HG02981 (cell line): Measurements from ENCODE around the gene PSMA3.
"Not testable (repeated sequence)": the region's sequence is repeated elsewhere in the genome, so short reads cannot be mapped to it uniquely, and the experiment has no call there.

Experiments
- ATAC-seq: cut with Tn5 transposase; IDR thresholded peaks from one replicate; pipeline ENCODE4 v1.9.1; 2021; ENCODE audit warnings: mild to moderate bottlenecking, moderate library complexity; ENCODE audit not compliant: unreplicated experiment

Gene PSMA3

DNA sequence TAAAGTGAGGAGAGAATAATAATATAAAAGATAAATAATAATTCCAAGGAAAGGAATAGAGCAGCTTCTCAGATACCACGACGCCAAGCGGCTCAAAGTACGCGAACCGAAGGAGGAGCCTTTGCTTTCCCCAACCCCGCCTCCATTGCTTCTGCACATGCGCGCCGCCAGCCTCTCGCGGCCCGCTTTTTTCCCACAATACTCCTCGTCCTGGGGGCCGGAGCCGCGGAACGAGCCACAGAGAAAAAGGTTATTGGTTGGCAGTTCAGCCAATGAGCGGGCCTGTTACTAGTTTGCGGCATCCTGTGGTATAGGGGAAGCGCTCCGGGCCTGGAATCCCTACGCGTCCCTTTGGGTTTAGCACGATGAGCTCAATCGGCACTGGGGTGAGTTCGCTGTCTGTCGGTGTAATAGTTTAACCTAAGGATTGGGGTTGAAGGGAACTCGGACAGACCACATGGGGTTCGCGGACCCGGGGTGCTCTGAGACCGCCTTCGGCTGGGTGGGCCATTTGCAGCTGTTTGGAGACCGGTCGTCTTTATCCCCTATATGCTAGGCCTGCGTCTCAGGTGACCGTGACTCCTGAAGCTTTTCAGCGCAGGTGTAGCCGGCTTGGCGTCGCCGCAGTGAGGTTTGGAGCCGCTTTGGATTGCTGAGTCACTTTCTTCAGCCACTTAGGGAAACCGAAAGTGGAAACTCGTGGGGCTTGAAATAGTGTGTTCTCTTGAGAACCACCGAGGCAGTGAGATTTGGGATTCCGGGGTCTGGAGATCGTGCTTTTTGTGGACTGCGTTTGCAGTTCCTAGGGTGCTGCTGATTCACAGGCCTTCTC lies at the start of gene PSMA3:
Gene PSMA3 (plus strand): TSS at position 288 of the 832 bp plus-strand sequence. CDS start 78 bp downstream, at position 366.
- ATAC-seq = peak; percentile 89

DNA sequence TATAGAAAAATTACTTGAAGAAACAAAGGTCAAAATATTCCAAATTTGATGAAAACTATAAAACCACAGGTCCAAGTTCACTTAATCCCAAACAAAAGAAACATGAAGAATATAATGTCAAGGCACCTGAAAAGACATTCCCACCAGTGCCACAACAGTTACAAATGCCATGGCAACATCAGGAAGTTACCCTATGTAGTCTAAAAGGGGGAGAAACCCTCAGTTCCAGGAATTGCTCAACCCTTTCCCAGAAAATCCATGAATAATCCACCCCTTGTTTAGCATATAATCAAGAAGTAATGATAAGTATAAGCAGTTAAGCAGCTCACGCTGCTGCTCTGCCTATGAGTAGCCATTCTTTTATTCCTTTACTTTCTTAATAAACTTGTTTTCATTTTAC lies 48.4 kb upstream of the PSMA3 start:
- ATAC-seq = no peak

DNA sequence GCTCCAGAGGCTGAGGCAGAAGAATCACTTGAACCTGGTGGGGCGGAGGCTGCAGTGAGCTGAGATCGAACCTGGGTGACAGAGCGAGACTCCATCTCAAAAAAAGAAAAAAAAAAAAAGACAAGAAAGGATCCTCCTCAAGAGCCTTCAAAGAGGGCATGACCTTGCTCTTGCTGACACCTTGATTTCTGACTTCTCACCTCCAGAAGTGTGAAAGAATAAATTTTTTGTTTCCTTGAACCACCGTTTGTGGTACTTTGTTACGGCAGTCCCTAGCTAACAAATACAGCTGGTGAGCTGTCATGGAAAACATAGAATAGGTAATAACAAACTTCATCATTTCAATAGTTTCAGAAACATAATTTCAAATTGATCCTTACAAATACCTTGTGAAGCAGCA lies 46.6 kb upstream of the PSMA3 start:
- ATAC-seq = no peak

DNA sequence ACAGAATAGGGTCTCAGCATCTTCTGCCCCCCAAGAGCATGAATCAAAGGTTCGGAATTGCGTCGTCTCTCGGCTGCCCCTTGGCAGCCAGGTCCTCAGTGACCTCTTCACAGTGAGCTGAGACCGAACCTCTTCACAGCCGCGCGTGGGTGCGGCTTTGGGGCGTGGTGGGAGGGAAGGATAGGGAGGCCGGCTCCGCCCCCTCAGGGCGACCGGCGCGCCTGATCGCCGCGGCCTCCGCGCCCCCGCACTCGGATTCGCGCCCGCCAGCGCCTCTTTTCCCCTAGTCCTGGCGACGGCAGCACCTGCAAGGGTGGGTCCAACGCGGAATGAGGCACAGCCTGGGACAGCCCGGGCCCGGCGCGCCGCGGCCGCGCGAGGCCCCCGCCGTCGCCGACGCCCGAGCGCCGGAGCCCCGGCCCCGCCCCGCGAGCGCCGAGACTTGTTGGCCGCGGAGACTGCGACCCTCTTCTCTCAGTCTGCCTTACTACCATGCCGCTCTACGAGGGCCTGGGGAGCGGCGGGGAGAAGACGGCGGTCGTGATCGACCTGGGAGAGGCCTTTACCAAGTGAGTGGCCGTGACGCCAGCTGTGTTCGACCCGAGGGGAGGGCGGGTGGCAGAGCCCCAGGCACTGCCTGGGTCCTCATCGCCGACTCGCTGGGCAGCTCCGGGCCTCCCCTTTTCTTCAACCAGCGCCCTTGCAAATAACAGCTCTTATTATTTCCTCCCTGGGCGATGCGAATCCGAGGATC lies 44.7 kb upstream of the PSMA3 start, which contains the start of gene ACTR10:
Gene ACTR10 (plus strand): TSS at position 424 of the 754 bp plus-strand sequence. CDS start 69 bp downstream, at position 493.
- ATAC-seq = peak; percentile 88

DNA sequence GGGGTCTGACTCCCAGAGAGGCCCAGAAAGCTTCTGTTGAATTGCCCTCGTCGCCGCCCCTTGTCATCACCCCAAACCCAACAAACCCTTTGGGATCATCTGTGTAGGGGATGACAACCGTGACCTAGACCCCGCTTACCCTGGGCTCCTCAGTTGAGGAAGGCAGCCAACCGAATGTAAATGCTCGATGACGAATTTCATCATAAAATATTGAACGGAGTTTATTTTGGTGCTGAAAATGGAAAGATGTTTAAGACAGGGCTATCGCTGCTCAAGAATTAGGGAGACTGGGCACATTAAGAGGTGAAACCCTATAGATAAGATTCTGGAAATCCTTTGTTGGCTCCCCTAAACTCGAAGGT lies 44.2 kb upstream of the PSMA3 start:
- no peak for ATAC-seq

DNA sequence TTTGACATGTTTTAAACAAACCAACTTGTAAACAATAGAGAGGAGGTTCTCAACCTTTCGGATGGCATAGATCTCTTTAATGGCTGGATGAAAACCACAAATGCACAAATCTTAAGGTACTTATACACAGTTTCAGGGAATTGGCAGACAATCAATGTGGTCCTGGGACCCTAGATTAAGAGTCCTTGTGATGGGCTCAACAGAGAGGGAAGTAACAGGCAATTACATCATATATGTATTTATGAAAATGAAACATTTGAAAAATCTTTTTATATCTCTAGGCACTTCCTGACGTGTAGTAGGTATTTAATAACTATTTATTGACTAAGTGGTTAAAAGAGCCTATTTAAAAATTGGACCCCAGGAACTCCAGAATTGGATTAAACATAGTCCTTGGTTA lies 43.8 kb upstream of the PSMA3 start:
- ATAC-seq = no peak

DNA sequence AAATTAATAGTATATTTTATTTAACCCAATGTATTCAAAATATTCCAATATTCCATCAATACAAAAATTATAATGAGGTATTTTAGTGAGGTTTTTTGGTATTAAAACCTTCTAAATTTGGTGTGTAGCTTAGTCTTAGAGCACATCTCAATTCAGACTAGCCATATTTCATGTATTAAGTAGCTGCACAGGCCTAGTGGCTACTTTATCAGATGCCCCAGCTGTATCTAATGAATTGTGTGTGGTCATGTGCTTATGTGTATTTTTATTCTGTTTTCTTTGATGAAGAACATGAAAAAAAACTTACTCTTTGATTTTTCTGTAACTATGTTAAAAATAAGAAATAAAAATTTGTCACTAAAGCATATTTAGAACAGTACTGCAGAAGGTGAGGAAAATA lies 31.5 kb upstream of the PSMA3 start:
- ATAC-seq = no peak

DNA sequence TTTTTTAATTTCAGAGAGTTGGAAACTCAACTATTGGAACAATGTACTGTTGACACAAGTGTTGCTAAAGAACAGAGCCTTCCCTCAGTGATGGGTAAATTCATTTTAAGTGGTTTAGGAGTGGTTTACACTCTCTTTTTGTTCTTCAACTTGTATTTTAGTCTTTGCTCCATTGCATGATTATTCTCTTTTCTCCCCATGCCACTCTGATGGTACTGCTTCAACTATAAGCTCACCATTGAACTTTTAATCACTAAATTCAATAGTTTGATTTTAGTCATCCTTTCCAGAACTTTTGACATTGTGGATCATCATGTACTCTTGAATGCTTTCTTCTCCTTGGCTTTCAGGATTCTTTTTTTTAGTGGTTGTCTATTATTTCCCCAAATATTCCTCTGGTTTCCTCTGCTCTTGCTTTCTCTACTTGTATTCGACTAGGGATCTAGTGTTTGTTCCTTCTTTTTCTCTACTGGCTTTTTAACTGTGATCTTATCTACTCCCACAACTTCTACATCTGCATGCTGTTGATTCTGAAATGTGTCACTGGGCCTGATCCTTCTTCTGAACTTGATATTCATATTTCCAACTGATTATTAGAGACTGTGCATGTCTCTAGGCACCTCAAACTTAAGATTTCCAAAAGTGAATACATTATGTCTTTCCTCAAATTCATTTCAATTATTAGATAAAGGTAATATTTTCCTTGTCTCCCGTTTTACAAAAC lies 29.3 kb upstream of the PSMA3 start:
- ATAC-seq = no peak

DNA sequence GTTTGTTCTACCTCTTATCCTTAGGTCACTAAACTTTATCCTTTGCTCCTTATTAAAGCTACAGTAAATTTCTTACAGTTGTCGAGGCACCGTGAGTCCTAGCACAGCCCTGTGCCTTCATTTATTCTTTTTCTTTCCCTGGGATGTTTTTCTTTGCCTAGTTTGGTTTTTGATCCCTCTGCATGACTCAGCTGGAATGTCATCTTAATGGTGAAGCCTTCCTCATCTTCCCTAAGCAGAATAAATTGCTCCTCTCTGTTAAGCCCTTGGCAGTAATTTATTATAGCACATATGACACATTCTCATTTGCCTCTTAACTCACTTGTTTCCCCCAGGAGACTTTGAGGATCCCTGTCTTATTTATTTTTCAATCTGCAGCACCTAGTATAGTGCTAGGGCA lies 28.1 kb upstream of the PSMA3 start:
- no peak for ATAC-seq

DNA sequence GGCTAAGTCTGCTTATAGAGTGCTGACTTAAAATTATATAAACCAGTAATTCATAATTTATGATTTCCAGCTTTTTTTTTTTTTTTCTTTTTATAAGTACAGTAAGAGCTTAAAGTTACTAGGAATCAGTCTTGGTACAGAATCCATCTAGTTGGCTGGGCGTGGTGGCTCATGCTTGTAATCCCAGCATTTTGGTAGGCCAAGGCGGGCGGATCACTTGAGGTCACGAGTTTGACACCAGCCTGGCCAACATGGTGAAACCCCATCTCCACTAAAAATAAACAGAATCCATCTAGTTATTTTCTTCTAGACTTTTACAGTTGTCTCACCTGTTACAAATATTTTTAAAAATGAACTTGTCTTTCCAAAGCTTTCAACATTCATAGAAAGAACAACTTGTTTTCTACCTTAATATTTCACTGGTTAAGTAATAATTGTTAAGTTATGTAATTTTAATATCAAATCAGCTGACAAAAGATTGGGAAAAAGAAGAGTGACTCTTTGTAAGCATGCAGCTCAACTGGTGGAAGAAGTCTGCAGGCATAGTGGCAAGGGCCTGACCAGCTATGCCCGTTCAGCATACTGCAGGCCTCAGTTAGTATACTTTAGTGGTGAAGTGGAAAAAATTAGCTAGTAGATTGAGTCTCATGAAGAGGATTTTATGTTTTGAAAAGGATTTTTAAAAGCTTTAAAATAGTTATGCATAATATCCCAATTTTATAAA lies 17.4 kb upstream of the PSMA3 start:
- ATAC-seq = no peak

DNA sequence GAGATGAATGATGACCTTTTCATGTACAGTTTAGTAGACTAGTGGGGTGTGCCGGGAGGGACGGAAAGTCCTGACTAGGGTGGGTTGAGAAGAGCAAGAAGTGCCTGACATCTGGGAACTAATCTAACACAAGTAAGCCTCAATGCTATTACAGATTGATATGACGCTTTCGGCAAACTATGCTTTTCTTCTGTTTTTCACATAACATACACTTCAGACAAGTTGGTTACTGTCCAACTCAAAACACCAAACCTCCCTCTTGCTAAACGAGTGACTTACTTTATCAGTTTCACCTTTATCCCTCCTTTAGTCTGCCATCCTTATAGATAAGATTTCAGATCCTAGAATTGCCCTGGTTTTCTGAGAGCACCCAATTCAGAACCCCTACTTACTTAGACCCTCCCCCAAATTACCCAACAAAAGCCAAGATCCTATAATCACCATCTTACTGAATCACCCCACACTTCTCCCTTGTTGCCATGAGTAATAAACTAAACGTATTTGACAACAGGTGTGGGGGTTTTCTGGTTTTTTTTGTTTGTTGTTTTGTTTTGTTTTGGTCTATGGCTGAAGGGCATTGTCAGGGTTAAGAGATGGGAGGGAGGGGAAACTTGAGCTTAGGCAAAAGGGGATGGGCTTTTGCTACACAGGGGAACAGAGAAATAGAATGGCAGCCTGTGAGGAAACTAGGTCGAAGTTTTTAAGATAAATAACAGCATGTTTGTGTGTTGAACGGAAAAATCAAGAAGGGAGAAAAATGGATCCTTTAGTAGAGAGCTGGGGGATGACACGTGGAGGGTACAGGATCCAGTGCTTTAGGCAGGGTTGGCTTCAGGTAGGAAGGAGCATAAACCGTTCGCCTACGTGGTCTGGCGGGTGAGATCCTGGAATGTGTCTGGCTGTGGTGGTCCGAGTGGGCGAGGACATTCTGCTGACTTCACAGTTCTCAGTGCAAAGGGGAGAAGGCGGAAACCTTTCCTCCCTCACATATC lies 6.1 kb upstream of the PSMA3 start:
- no peak for ATAC-seq

DNA sequence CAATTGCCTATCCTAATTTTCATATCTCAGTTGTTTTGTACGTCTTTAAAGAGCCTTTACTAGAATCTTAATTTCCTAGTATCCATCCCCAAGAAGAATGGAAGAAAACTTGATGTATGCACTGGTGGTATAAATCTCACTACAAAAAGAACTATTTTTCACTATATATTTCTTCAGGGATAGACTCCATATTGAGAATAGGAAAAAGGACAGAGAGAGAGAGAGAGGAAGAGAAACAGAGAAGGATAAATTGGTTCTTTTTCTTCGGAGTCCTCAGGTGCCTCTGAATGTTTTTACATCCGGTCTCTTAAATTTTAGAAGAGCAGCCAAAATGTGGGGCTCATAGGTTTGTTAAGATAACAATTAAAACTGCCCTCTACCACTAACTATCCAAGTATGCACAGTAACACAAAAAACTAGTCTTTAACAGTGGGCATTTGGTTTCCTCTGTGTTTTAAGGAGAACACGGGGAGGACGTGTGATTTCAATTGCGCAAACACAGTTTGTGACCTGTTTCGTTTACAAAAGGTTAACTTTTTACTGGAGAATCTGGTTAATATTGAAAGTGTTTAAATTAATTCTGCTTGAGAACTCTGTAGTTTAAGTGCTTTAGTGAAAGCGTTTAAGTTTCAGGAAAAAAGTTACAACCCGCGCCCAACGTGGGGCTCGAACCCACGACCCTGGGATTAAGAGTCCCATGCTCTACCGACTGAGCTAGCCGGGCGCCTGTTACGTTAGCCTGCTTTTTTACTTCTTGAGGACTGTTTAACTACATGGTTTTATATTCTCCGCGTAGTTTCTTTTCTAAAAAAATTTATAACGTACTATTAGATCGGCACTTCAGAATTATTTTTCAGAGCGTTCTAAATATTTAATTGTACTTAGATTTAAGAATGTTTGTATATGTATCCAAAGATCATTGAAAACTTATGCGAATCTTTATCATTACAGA lies 5.1 kb upstream of the PSMA3 start:
- no peak for ATAC-seq

DNA sequence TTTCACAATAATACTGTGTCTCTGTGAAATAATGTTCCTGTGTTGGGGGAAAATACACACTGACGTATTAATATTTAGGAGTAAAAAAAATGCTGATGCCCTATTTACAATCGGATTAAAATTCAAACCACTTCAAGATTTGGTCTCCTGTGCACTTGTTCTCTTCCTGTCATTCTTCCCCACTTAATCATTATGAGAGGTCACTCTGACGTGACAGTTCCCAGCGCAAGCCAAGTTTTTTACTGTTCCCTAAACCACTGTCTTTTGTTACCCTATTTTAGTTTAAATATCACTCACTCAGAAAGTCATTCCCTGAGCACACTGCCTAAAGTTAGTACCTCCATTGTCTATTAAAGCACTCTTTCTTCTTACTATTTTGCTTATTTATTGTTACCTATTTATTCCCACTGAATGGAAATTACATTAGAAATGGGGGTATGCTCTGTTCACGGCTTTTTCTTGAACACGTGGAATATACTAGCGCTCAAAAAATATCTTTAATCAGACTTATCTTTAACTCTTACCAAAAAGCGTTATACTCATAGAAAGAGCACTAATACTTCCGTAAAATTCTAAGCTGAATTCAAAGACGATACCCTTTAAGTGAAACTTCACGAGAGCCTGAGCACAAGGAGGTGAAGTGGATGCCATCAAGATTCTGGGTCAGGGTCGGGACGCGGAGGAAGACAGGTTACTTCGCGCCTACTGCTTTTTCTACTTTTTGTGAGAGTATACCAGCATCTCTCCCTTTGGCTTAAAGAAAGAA lies 670 bp upstream of the PSMA3 start:
- peak; percentile 32 for ATAC-seq

DNA sequence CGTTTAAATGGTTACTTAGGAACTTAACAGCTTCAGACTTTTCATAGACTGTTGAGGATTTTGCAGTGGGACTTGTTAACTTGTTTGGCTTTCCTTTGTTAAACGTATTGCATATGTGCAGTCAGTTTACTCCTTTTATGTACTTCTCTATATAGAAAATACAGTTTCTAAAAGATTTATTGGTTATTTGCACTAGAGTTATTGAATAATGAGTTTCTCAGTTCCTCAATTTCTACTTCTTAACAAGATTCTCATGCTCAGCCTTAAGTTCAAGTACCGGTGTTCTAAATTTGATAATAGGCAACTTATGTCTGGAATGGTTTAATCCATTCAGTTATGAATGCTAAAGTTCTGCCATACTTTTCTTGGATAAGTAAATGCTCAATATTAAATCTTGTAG lies 919 bp downstream of the PSMA3 start:
- no peak for ATAC-seq

DNA sequence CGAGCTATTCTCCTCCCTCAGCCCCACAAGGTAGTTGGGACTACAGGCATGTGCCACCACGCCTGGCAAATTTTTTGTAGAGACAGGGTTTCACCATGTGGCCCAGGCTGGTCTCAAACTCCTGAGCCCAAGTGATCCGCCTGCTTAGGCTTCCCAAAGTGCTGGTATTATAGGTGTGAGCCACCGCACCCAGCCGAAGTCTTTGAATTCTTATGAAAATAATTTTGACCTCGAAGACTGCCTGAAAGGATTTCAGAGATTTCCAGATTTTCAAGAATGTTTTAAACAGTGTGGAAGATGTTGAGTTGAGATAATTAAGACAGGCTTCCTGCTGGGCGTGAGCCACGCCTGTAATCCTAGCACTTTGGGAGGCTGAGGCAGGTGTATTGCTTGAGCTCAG lies 5.0 kb downstream of the PSMA3 start:
- ATAC-seq = no peak

DNA sequence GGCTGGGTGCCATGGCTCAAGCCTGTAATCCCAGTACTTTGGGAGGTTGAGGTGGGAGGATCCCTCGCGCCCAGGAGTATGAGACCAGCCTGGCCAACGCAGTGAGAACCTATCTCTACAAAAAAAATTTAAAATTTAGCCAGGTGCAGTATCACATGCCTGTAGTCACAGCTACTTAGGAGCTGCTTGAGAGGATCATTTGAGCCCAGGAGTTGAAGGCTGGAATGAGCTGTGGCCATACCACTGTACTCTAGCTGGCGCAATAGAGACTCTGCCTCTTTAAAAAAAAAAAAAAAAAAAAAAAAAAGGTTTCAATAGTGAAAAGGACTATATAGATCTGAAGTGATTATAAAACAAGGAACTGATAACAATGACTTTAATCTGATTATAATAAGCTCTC lies 13.5 kb downstream of the PSMA3 start:
- no peak for ATAC-seq

DNA sequence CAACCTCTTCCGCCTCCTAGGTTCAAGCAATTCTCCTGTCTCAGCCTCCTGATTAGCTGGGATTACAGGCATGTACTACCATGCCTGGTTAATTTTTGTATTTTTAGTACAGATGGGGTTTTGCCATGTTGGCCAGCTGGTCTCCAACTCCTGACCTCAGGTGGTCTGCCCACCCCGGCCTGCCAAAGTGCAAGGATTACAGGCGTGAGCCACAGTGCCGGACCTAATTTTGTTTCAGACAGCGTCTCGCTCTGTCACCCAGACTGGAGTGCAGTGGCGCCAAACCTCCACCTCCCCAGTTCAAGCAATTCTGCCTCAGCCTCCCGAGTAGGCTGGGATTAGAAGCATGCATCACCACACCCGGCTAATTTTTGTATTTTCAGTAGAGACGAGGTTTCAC lies 17.4 kb downstream of the PSMA3 start:
- not testable (repeated sequence) for ATAC-seq

DNA sequence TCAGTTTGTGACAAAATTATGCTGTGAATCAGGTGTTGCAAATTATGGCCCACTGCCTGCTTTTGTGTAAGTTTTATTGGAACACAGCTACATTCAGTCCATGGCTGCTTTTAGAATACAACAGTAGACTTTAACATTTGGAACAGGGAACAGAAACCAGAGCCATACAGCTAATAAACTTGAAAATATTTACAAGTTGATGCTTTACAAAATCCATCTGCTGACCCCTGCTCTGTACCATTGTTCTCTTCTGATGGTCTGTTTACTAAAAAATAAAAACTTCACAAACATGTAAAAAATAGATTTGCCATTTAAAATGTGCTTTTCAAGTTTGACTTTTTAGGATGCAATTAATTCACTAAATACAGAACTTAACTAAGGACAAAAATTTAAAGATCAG lies 20.8 kb downstream of the PSMA3 start:
- no peak for ATAC-seq
